IMR-90 (cell line): ENCODE measurements around the gene EXOC2. TPM values are rescaled to one million over a fixed set of nuclear protein-coding genes. Genes with fewer than 3 reads are reported as not detected.

Experiments
- ATAC-seq: fragments of 200-7000 bp; cut with Tn5 transposase; 2 replicates; pipeline ENCODE4 v1.9.1; 2020; ENCODE audit warnings: low read depth, mild to moderate bottlenecking, moderate library complexity
- BruUV-seq: library from RNA; stranded (reverse); fragments of 400-500 nt; replicated peaks from 2 replicates; lab custom pipeline; 2021; lab: Mats Ljungman, UMichigan
- CTCF ChIA-PET: fragments of 300-600 bp; formaldehyde crosslinking; extraction: SDS; loops from one replicate; lab custom pipeline; 2021; ENCODE audit warnings: antibody characterized with exemption; lab: Yijun Ruan, JAX
- POLR2A ChIA-PET: fragments of 300-600 bp; sonication (Branson Sonifier 250); formaldehyde crosslinking; loops from one replicate; lab custom pipeline; 2022; ENCODE audit warnings: antibody characterized with exemption; ENCODE audit not compliant: unreplicated experiment; lab: Charles Lee
- DNase-seq: peaks from one replicate; pipeline ENCODE4 v3.0.0; 2013
- H2AFZ ChIP-seq: replicated peaks from 2 replicates; pipeline ENCODE3; 2013; ENCODE audit warnings: low read length, mild to moderate bottlenecking; ENCODE audit not compliant: poor library complexity
- H2AK5ac ChIP-seq: 2 replicates; pipeline ENCODE4 v1.6.1; 2013; ENCODE audit warnings: low read depth, low read length, inconsistent platforms
- H2AK9ac ChIP-seq: replicated peaks from 2 replicates; pipeline ENCODE3; 2013; ENCODE audit warnings: mild to moderate bottlenecking, low read depth, low read length, moderate library complexity; ENCODE audit not compliant: poor library complexity
- H2BK120ac ChIP-seq: 2 replicates; pipeline ENCODE4 v1.6.1; 2013; ENCODE audit warnings: low read depth, low read length, inconsistent platforms
- H2BK15ac ChIP-seq: 3 replicates; pipeline ENCODE4 v1.6.1; 2013; ENCODE audit warnings: low read depth, low read length, inconsistent platforms
- H2BK20ac ChIP-seq: 2 replicates; pipeline ENCODE4 v1.6.1; 2013; ENCODE audit warnings: low read depth, mild to moderate bottlenecking, inconsistent platforms, low read length, moderate library complexity
- H2BK5ac ChIP-seq: 2 replicates; pipeline ENCODE4 v1.6.1; 2013; ENCODE audit warnings: mild to moderate bottlenecking, low read depth, low read length, inconsistent platforms; ENCODE audit not compliant: poor library complexity, severe bottlenecking
- H3K14ac ChIP-seq: replicated peaks from 2 replicates; pipeline ENCODE4 v1.6.1; 2013; ENCODE audit warnings: low read depth, low read length, inconsistent platforms
- H3K18ac ChIP-seq: 2 replicates; pipeline ENCODE4 v1.6.1; 2013; ENCODE audit warnings: low read depth, low read length, control low read depth
- H3K23ac ChIP-seq: 2 replicates; pipeline ENCODE4 v1.6.1; 2013; ENCODE audit warnings: low read depth, low read length, inconsistent platforms
- H3K27ac ChIP-seq: 2 replicates; pipeline ENCODE4 v1.5.1; 2013; ENCODE audit warnings: mild to moderate bottlenecking, control low read depth, low read length; ENCODE audit not compliant: insufficient read depth
- H3K27me3 ChIP-seq: 2 replicates; pipeline ENCODE4 v1.6.1; 2013; ENCODE audit warnings: low read length; ENCODE audit not compliant: control insufficient read depth, insufficient read depth
- H3K36me3 ChIP-seq: 2 replicates; pipeline ENCODE4 v1.6.1; 2013; ENCODE audit warnings: low read length, mixed read lengths; ENCODE audit not compliant: control insufficient read depth, insufficient read depth
- H3K4ac ChIP-seq: 2 replicates; pipeline ENCODE4 v1.6.1; 2013; ENCODE audit warnings: low read depth, low read length, inconsistent platforms
- H3K4me1 ChIP-seq: 2 replicates; pipeline ENCODE4 v1.6.1; 2013; ENCODE audit warnings: low read length, mixed read lengths; ENCODE audit not compliant: control insufficient read depth, insufficient read depth
- H3K4me2 ChIP-seq: 2 replicates; pipeline ENCODE4 v1.6.1; 2013; ENCODE audit warnings: low read depth, mild to moderate bottlenecking, control low read depth, low read length, moderate library complexity
- H3K4me3 ChIP-seq: 2 replicates; pipeline ENCODE4 v1.5.1; 2013; ENCODE audit warnings: low read depth, mild to moderate bottlenecking, control low read depth, low read length, moderate library complexity; ENCODE audit not compliant: insufficient read depth
- H3K56ac ChIP-seq: 2 replicates; pipeline ENCODE4 v1.6.1; 2013; ENCODE audit warnings: low read length, inconsistent platforms; ENCODE audit not compliant: insufficient read depth; ENCODE audit errors: extremely low read depth
- H3K79me1 ChIP-seq, 2 experiments: 2 replicates each; pipeline ENCODE4 v1.6.1; 2013; ENCODE audit warnings: low read length in 2 of 2, inconsistent platforms in 1 of 2, low read depth in 1 of 2
- H3K9ac ChIP-seq: 2 replicates; pipeline ENCODE4 v1.6.1; 2013; ENCODE audit warnings: low read depth, low read length, control low read depth
- H3K9me1 ChIP-seq: 2 replicates; pipeline ENCODE4 v1.6.1; 2013; ENCODE audit warnings: low read length, inconsistent platforms; ENCODE audit not compliant: insufficient read depth
- H3K9me3 ChIP-seq: 2 replicates; pipeline ENCODE4 v1.6.1; 2013; ENCODE audit warnings: low read length; ENCODE audit not compliant: control insufficient read depth, insufficient read depth
- H4K20me1 ChIP-seq: 2 replicates; pipeline ENCODE4 v1.6.1; 2013; ENCODE audit warnings: low read length, inconsistent platforms; ENCODE audit not compliant: insufficient read depth
- H4K5ac ChIP-seq: 2 replicates; pipeline ENCODE4 v1.6.1; 2013; ENCODE audit warnings: mild to moderate bottlenecking, low read depth, low read length, control low read depth
- H4K8ac ChIP-seq, 2 experiments: 2 replicates each; pipeline ENCODE4 v1.6.1; 2013; ENCODE audit warnings: low read depth in 2 of 2, low read length in 2 of 2, control low read depth in 1 of 2, inconsistent platforms in 1 of 2
- H4K91ac ChIP-seq: 2 replicates; pipeline ENCODE4 v1.6.1; 2013; ENCODE audit warnings: low read depth, low read length, inconsistent platforms; ENCODE audit not compliant: insufficient read depth
- BHLHE40 ChIP-seq: fragments of 150-350 bp; IDR thresholded peaks from 2 replicates; pipeline ENCODE4 v1.6.1; 2016; ENCODE audit warnings: mild to moderate bottlenecking, low read depth, low read length
- CEBPB ChIP-seq: IDR thresholded peaks from 2 replicates; pipeline ENCODE4 v1.6.1; 2012; ENCODE audit warnings: low read depth, low read length, improper control_type of control experiment
- CHD1 ChIP-seq: IDR thresholded peaks from 2 replicates; pipeline ENCODE4 v1.6.1; 2012; ENCODE audit warnings: low read depth, low read length, improper control_type of control experiment
- FOS ChIP-seq: fragments of 150-350 bp; IDR thresholded peaks from 2 replicates; pipeline ENCODE4 v1.6.1; 2016; ENCODE audit warnings: low read depth, low read length
- MAFK ChIP-seq: IDR thresholded peaks from 2 replicates; pipeline ENCODE4 v1.6.1; 2012; ENCODE audit warnings: low read depth, low read length, improper control_type of control experiment
- MAZ ChIP-seq: IDR thresholded peaks from 2 replicates; pipeline ENCODE4 v1.6.1; 2012; ENCODE audit warnings: low read depth, mild to moderate bottlenecking, low read length, improper control_type of control experiment, moderate library complexity, borderline replicate concordance
- MXI1 ChIP-seq: IDR thresholded peaks from 2 replicates; pipeline ENCODE4 v1.6.1; 2012; ENCODE audit warnings: low read depth, mild to moderate bottlenecking, low read length, moderate library complexity, borderline replicate concordance
- NFE2L2 ChIP-seq: fragments of 150-350 bp; IDR thresholded peaks from 2 replicates; pipeline ENCODE4 v1.6.1; 2016; ENCODE audit warnings: low read depth, mild to moderate bottlenecking, low read length
- POLR2A ChIP-seq: IDR thresholded peaks from 2 replicates; pipeline ENCODE4 v1.6.1; 2012; ENCODE audit warnings: mild to moderate bottlenecking, low read depth, low read length
- RAD21 ChIP-seq: IDR thresholded peaks from 2 replicates; pipeline ENCODE4 v1.6.1; 2012; ENCODE audit warnings: low read length, improper control_type of control experiment
- RCOR1 ChIP-seq: IDR thresholded peaks from 2 replicates; pipeline ENCODE4 v1.6.1; 2012; ENCODE audit warnings: mild to moderate bottlenecking, low read length, improper control_type of control experiment; ENCODE audit not compliant: insufficient replicate concordance
- RFX5 ChIP-seq: IDR thresholded peaks from 2 replicates; pipeline ENCODE4 v1.8.0; 2012; ENCODE audit warnings: low read depth, mild to moderate bottlenecking, low read length, moderate library complexity
- SMC3 ChIP-seq: fragments of 150-350 bp; IDR thresholded peaks from 2 replicates; pipeline ENCODE4 v1.6.1; 2016; ENCODE audit warnings: low read depth, mild to moderate bottlenecking, antibody characterized with exemption, low read length, moderate library complexity
- WGBS, 2 experiments: methylation state at CpG; one replicate each; pipeline versions ENCODE4 v1.1.5 to v1.1.7; 2013; ENCODE audit warnings: missing lambda C conversion rate in 2 of 2; ENCODE audit not compliant: insufficient read length in 1 of 2; ENCODE audit errors: extremely low coverage in 2 of 2; 5-methylcytosine and 5-hydroxymethylcytosine counted together
- dilution Hi-C: fragments of 300-500 bp; cut with HindIII; formaldehyde crosslinking; loops from one replicate; pipeline ENCODE4 v1.14.3; 2018; ENCODE audit warnings: low sequenced_read_pairs; ENCODE audit not compliant: unreplicated experiment
- in situ Hi-C: fragments of 300-500 bp; cut with MboI; formaldehyde crosslinking; loops from 3 replicates; pipeline ENCODE4 v1.14.3; 2019; ENCODE audit warnings: low sequenced_read_pairs, inconsistent platforms, mixed read lengths
- intact Hi-C: fragments of 100-400 bp; cut with micrococcal nuclease; formaldehyde crosslinking; loops from 2 replicates; pipeline ENCODE4 v1.10.0; 2022
- polyA plus RNA-seq, 3 experiments: library from polyadenylated mRNA; depleted of rRNA; stranded (reverse); fragments of >200 nt; gene quantifications; 2 replicates each; pipeline ENCODE4 v1.2.3, GENCODE V29; 2012; ENCODE audit warnings: low replicate concordance in 1 of 3
- total RNA-seq: library from RNA; depleted of rRNA; stranded (reverse); fragments of >200 nt; gene quantifications from 2 replicates; pipeline ENCODE4 v1.2.3, GENCODE V29; 2012
- TF ChIP-seq, protein P1 (sequence below): fragments of 150-350 bp; IDR thresholded peaks from 2 replicates; pipeline ENCODE4 v1.6.1; 2017; ENCODE audit warnings: mild to moderate bottlenecking, antibody characterized with exemption, low read length, low read depth
- TF ChIP-seq, protein P2 (sequence below): fragments of 150-350 bp; IDR thresholded peaks from 2 replicates; pipeline ENCODE4 v1.6.1; 2016; ENCODE audit warnings: low read depth, mild to moderate bottlenecking, low read length, moderate library complexity, borderline replicate concordance
- TF ChIP-seq, protein P3 (sequence below): conservative IDR thresholded peaks from 2 replicates; pipeline ENCODE4 v1.5.1; 2012; ENCODE audit warnings: mild to moderate bottlenecking, low read depth, low read length, improper control_type of control experiment

Gene EXOC2
- total and polyA plus RNA-seq, 2 of the 4 experiments (the other 2 are of a cell fraction): 13.1 to 37.3 TPM

DNA sequence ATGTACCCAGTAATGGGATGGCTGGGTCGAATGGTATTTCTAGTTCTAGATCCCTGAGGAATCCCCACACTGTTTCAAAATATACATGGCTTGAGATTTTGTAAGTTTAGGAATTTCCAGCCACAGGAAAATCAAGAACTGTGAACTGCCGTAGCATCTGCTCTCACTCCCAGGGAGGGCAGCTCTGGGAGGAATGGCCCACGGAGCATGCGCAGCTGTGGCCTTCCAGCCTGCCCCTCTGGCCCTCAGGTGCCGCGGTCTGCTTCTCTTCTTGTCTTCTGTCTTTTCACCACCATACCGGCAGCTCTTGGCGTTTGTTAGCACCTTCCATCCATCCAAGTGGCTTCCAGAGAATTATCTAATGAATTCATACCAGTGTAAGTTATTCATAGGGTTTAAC lies 19.9 kb upstream of the EXOC2 start:
- intact Hi-C loops (loop anchor here (5.0 kb wide), 1 partner anchor 86 kb away; no protein-coding TSS in a partner anchor), dilution Hi-C loops (no loop called here), in situ Hi-C loops (loop anchor here (10.0 kb wide), 1 partner anchor 692 kb away; no protein-coding TSS in a partner anchor)
- Histone ChIP-seq H3K4me3 (no peak overlapping the region), H3K9ac (no peak overlapping the region), H4K5ac (no peak overlapping the region), H3K18ac (no peak overlapping the region), H3K4ac (no peak overlapping the region), H2BK120ac (no peak overlapping the region), H3K27ac (no peak overlapping the region), H3K79me1 (no peaks in the 10 kb centered on the region), H2BK5ac (no peak overlapping the region), H2AK9ac (no peak overlapping the region), H2AK5ac (no peak overlapping the region), H4K8ac (no peak overlapping the region), H2BK15ac (no peak overlapping the region), H2BK20ac (no peak overlapping the region), H3K27me3 (no peaks in the 10 kb centered on the region), H4K91ac (no peak overlapping the region), H3K56ac (no peak overlapping the region), H3K23ac (no peak overlapping the region), H3K14ac (no peak overlapping the region), H3K4me1 (peaks cover 7% of the 10 kb centered on the region), H4K20me1 (no peaks in the 10 kb centered on the region), H3K9me3 (no peaks in the 10 kb centered on the region), H2AFZ (no peak overlapping the region), H3K36me3 (no peaks in the 10 kb centered on the region), H3K4me2 (no peak overlapping the region), H3K9me1 (peaks cover 4% of the 10 kb centered on the region; the same call in 1 of the 2 replicates)
- no peak for ATAC-seq
- DNase-seq: no peak
- no TSS peak for BruUV-seq
- ChIA-PET POLR2A (no interaction called here), CTCF (no interaction called here)
- no CpG with 5 or more reads among the region's 8 CpGs for WGBS, 2 experiments
- TF ChIP-seq SMC3 (no peak), MAZ (no peak), POLR2A (no peak), CEBPB (no peak), RCOR1 (no peak), RFX5 (no peak), MAFK (no peak), NFE2L2 (no peak), CHD1 (no peak), FOS (no peak), RAD21 (no peak), MXI1 (no peak), BHLHE40 (no peak)
- TF ChIP-seq, protein P1, sequence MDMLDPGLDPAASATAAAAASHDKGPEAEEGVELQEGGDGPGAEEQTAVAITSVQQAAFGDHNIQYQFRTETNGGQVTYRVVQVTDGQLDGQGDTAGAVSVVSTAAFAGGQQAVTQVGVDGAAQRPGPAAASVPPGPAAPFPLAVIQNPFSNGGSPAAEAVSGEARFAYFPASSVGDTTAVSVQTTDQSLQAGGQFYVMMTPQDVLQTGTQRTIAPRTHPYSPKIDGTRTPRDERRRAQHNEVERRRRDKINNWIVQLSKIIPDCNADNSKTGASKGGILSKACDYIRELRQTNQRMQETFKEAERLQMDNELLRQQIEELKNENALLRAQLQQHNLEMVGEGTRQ: no peak
- TF ChIP-seq, protein P2, sequence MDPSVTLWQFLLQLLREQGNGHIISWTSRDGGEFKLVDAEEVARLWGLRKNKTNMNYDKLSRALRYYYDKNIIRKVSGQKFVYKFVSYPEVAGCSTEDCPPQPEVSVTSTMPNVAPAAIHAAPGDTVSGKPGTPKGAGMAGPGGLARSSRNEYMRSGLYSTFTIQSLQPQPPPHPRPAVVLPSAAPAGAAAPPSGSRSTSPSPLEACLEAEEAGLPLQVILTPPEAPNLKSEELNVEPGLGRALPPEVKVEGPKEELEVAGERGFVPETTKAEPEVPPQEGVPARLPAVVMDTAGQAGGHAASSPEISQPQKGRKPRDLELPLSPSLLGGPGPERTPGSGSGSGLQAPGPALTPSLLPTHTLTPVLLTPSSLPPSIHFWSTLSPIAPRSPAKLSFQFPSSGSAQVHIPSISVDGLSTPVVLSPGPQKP: no peak
- TF ChIP-seq, protein P3, sequence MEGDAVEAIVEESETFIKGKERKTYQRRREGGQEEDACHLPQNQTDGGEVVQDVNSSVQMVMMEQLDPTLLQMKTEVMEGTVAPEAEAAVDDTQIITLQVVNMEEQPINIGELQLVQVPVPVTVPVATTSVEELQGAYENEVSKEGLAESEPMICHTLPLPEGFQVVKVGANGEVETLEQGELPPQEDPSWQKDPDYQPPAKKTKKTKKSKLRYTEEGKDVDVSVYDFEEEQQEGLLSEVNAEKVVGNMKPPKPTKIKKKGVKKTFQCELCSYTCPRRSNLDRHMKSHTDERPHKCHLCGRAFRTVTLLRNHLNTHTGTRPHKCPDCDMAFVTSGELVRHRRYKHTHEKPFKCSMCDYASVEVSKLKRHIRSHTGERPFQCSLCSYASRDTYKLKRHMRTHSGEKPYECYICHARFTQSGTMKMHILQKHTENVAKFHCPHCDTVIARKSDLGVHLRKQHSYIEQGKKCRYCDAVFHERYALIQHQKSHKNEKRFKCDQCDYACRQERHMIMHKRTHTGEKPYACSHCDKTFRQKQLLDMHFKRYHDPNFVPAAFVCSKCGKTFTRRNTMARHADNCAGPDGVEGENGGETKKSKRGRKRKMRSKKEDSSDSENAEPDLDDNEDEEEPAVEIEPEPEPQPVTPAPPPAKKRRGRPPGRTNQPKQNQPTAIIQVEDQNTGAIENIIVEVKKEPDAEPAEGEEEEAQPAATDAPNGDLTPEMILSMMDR: no peak
